OCI-M1 (cell line): ENCODE data around the gene NFIL3.
A peak's percentile ranks its signal among the peaks of the same experiment; 100 is the strongest.
"Not testable (repeated sequence)": the region's sequence is repeated elsewhere in the genome, so short reads cannot be mapped to it uniquely, and the experiment has no call there.

ENCODE experiments used
- DNase-seq: peaks from one replicate; lab custom pipeline; 2025; lab: John Stamatoyannopoulos, UW

NFIL3 gene

DNA sequence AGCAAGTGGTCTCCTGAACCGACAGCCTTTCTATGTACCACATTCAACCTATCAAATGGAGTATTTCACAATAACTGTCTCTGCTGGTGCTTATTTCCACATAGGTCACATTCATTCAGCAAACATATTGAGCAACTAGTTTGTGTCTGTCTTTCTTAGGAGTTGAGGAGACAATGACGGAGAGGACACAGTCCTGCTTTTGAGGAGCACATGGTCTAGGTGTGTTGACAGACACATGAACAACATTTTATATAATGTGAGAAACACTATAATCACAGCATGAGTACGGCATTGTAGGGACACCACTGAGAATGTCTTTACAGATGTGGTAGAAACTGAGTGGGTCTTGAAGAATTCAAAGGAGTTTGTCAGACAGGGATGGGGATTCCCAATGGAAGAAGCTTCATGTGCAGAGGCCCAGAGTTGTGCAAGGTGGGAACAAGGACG is 28.5 kb downstream of the NFIL3 start:
- peak; percentile 34 for DNase-seq

GRCh38 chr9:91393826-91394225 is 29.8 kb downstream of the NFIL3 start:
- no peak for DNase-seq

DNA sequence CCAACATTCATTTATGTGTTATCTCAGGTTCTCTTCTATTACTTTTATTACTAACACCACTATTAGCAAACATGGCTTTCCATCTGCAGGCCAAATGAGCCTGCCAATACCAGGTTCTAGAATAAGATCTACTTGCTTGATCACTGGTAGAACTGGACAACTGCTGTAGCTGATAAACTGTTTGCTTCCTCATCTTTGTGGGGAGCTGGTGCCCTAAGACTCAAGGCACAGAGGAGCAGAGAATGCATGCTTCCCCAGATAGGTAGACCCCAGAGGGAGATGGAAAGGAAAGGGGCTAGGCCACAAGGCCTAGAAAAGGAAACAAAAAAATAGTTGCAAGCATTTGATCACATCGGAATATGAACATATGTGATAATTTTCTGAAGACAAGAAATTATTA is 31.2 kb downstream of the NFIL3 start:
- DNase-seq: peak; percentile 62

DNA sequence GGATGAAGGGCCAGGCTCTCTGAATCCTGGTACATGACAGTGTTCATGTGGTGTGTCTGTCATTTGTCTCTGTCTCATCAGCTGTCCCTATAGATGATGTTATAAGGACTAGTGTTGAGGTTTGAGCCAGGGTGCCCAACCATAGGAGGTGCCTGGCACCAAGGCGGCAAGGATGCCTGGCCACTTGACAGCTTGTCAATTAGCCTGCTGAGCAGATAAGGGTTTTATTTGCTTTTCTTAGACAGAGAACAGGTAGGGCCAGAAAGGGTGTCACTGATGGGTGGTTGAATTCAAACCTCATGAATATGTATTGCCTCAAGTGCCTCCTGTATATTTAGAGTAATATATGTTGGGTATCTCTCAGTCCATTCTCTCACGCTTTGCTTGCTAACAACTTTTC is 31.8 kb downstream of the NFIL3 start:
- no peak for DNase-seq

DNA sequence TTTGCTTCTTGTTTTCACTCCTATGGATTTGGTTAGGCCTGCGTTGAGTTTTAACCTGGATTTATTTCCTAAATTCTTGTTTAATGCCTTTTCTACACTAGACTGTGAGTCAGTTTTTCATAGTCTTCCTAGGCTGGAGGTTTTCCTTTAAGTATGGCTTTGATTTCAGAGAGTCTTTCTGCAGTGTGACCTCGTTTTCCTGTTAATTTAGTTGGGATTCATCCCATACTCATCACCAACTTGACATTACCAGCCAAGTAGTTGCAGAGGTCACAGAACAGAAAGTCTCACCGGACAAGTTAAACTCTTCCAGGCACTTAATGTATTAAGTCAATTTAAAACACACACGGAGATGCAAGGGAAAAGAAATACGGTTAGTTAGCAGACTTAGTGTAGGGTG is 32.2 kb downstream of the NFIL3 start:
- no peak for DNase-seq

GRCh38 chr9:91389686-91390085 is 33.9 kb downstream of the NFIL3 start:
- DNase-seq: not testable (repeated sequence)

DNA sequence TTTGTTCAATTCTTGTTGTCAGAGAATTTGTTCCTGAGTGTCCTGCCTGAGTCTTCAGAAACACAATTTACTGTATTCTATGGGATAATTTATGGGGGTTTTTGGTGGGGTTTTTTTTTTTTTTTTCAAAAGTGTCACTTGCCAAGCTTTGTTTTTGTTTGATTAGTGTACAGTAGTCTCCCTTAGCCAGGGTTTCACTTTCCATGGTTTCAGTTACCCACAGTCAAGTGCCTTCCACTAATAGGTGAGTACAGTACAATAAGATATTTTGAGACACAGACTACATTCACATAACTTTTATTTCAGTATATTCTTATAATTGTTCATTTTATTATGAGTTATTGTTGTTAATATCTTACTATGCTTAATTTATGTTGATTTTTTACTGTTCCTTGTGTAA is 36.9 kb downstream of the NFIL3 start:
- no peak for DNase-seq

DNA sequence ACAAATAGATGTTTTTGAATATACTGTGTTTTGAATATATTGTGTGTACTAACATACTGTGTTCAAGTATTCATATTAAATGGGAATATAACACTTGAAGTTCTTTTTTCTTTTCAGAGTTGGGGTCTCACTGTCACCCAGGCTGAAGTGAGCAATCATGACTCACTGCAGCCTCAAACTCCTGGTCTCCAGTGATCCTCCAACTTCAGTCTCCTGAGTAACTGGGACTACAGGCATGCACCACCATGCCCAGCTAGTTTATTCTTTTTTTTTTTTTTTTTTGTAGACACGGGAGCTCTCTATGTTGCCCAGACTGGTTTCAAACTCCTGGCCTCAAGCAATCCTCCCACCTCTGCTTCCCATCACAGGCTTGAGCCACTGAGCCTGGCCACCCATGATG is 38.7 kb downstream of the NFIL3 start:
- no peak for DNase-seq

DNA sequence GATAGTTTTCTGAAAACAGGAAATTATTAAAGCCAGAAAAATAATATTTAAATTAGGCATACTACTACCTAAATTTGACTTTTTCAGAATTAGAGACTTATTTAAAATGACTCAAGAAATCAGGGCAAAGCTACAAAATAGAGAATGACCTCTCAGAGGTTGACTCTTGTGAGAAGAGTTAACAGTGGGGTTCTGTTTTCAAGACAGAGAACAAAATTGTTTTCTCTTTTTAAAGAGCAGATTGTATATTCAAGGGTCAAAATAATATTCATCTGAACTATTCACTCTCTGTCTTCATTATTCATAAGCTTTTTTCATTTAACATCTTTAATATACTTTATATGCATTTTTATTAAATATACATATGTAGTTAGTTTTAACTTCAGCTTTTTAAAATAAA is 40.1 kb downstream of the NFIL3 start:
- DNase-seq: no peak

- no peak for DNase-seq
These were observed 41.3 kb downstream of the NFIL3 start for GRCh38 chr9:91382298-91382697.

GRCh38 chr9:91379426-91379825 is 44.2 kb downstream of the NFIL3 start:
- peak; percentile 4 for DNase-seq

DNA sequence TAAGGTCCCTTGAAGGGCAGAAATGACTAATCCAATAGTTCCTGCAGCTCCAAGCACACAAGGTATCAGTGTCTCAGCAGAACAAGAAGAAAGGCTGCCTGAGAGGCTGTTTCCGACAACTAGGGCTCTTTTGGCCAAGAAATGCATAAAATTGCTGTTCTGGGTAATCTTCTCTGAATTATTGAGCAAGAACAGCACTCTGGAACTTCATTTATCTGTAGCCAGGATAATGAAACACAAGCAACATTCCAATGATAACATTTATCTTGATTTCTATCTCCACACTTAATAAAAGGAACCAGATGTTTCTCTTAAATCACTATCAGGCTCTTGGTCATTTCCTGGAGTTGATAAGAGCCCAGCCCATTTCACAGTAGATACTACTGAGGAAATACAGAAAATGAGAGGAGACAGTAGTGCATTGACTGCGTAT is 44.9 kb downstream of the NFIL3 start:
- DNase-seq: no peak

- not testable (repeated sequence) for DNase-seq
These were observed 45.6 kb downstream of the NFIL3 start for GRCh38 chr9:91378054-91378453.

- peak; percentile 68 for DNase-seq
These were observed 47.4 kb downstream of the NFIL3 start for GRCh38 chr9:91376239-91376638.

DNA sequence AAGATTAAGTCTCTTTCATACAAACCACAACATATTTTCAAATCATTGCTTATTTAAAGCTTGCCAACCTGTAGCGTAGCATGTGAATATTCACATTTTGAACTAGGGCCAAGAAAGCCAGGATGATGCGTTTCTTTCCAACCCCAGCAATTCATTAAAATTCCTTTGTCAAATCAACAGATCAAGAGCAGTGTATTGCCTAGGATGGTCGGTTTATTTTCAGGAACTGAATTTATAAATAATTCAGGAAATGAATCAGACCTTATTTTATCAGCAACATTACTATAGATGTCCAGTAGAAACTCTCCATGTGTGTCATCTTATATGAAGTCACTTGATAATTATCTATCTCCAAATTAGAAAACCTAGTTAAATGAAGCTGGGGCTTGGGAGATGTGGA is 48.7 kb downstream of the NFIL3 start:
- no peak for DNase-seq

GRCh38 chr9:91371894-91372293 is 51.7 kb downstream of the NFIL3 start:
- DNase-seq: no peak

GRCh38 chr9:91370006-91370405 is 53.6 kb downstream of the NFIL3 start:
- not testable (repeated sequence) for DNase-seq

DNA sequence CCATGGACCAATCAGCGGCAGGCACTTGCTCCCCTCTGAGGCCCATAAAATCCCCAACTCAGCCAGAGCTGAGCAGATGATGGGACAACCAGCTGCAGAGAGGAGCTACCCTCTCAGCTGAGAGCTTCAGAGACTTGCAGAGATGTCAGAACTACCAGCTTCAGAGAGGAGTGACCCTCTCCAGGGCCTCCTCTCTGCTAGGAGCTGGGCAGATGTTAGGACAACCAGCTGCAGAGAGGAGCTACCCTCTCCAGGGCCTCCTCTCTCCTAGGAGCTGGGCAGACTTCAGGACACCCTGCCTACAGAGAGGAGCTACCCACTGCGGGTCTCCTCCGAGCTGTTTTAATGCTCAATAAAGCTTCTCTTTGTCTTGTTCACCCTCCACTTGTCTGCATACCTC is 58.9 kb downstream of the NFIL3 start:
- DNase-seq: peak; percentile 26

- no peak for DNase-seq
These were observed 59.6 kb downstream of the NFIL3 start for GRCh38 chr9:91364005-91364404.

GRCh38 chr9:91362051-91362611 is 61.5 kb downstream of the NFIL3 start:
- DNase-seq: peak; percentile 40

GRCh38 chr9:91361291-91362050 is 62.2 kb downstream of the NFIL3 start, which contains the start of gene AUH:
Gene AUH (minus strand): TSS chr9:91361918. CDS start chr9:91361889, 29 bp downstream.
- peak; percentile 88 for DNase-seq

DNA sequence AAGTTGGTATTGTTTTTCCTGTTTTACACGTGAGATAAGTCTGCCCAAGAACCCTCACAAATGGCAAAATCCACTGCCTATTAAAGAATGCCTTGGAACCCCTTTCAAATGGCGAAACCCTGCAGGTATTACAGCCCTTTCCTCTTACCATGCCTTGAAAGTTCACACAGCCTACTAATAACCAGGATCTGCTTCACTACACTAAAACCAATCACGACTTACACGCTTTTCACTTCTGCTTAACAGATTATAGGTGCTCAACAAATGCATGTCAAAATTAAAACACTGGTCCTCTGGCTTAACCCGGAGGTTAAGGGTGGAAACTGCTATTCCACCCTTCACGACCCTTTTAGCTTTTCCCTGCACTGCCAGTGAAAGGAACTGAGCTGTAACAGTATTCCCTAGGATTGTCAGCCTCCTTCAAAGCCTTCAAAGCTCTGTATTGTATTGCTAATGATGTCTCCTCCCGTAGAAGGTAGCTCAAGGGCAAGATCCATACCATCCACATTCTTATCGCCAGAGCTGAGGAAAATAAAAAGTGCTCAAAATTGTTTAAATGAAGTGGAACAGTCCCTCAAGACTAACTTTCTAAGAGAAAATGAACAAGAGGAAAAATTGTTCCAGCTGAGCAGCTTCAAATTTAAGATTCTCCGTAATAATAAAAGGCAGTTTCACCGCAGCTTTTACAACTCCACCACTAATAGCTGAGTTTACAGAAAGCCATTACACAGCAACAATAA is 62.9 kb downstream of the NFIL3 start:
- DNase-seq: peak; percentile 40
